PC-3 (cell line): ENCODE measurements around the gene CAST.
"Not testable (repeated sequence)": the region's sequence is repeated elsewhere in the genome, so short reads cannot be mapped to it uniquely, and the experiment has no call there.

Experiments used
- EZH2 ChIP-seq: fragments of 300-600 bp; sonication (generic); IDR thresholded peaks from one replicate; pipeline ENCODE4 v1.6.1; 2017; ENCODE audit warnings: antibody characterized with exemption, mild to moderate bottlenecking, low read length; ENCODE audit not compliant: unreplicated experiment
- EZH2phosphoT487 ChIP-seq: fragments of 300-600 bp; sonication (generic); IDR thresholded peaks from 2 replicates; pipeline ENCODE4 v1.6.1; 2018; ENCODE audit warnings: mild to moderate bottlenecking, antibody characterized with exemption, low read length, borderline replicate concordance
- TF ChIP-seq, protein P1 (sequence below): fragments of 300-600 bp; sonication (generic); conservative IDR thresholded peaks from 2 replicates; pipeline ENCODE4 v1.5.1; 2017; ENCODE audit warnings: antibody characterized with exemption, low read depth, mild to moderate bottlenecking, low read length

DNA sequence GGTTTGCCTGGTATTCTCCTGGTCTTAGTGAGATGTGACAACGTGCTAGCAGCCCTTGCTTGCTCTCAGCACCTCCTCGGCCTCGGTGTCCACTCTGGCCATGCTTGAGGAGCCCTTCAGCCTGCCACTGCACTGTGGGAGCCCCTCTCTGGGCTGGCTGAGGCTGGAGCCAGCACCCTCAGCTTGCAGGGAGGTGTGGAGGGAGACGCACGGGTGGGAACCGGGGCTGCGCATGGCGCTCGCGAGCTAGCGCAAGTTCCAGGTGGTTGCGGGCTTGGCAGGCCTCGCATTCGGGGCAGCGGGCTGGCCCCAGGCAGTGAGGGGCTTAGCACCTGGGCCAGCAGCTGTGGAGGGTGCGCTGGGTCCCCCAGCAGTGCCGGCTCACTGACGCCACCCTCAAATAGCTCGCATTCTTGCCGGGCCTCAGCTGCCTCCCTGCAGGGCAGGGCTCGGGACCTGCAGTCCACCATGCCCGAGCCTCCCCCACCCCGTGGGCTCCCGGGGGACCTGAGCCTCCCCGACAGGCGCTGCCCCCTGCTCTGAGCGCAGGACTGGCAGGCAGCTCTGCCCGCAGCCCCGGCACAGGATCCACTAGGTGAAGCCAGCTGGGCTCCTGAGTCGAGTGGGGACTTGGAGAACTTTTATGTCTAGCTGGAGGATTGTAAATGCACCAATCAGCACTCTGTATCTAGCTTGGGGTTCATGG lies 43.7 kb upstream of the CAST start:
- TF ChIP-seq, protein P1, sequence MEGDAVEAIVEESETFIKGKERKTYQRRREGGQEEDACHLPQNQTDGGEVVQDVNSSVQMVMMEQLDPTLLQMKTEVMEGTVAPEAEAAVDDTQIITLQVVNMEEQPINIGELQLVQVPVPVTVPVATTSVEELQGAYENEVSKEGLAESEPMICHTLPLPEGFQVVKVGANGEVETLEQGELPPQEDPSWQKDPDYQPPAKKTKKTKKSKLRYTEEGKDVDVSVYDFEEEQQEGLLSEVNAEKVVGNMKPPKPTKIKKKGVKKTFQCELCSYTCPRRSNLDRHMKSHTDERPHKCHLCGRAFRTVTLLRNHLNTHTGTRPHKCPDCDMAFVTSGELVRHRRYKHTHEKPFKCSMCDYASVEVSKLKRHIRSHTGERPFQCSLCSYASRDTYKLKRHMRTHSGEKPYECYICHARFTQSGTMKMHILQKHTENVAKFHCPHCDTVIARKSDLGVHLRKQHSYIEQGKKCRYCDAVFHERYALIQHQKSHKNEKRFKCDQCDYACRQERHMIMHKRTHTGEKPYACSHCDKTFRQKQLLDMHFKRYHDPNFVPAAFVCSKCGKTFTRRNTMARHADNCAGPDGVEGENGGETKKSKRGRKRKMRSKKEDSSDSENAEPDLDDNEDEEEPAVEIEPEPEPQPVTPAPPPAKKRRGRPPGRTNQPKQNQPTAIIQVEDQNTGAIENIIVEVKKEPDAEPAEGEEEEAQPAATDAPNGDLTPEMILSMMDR, result not testable (repeated sequence)
- TF ChIP-seq EZH2phosphoT487, EZH2: not testable (repeated sequence)
